GM12874 (cell line): ENCODE data around the gene NUTF2.

ENCODE experiments used
- CTCF ChIP-seq: IDR thresholded peaks from 2 replicates; pipeline ENCODE4 v1.5.1; 2011; ENCODE audit warnings: low read depth, mild to moderate bottlenecking, control low read depth, low read length, moderate library complexity; ENCODE audit not compliant: insufficient read depth

Gene NUTF2

GRCh38 chr16:67825906-67826305, 20.8 kb upstream of the NUTF2 start:
- no peak for TF ChIP-seq CTCF

- TF ChIP-seq CTCF = no peak
Observed at GRCh38 chr16:67828651-67829050, 18.1 kb upstream of the NUTF2 start.

GRCh38 chr16:67833030-67833414, 13.7 kb upstream of the NUTF2 start:
- no peak for TF ChIP-seq CTCF

- no peak for TF ChIP-seq CTCF
Observed at GRCh38 chr16:67833415-67834241, 13.1 kb upstream of the NUTF2 start.

GRCh38 chr16:67834242-67834614, 12.5 kb upstream of the NUTF2 start:
- TF ChIP-seq CTCF = no peak

- TF ChIP-seq CTCF = no peak
Observed at GRCh38 chr16:67837811-67838210, 8.9 kb upstream of the NUTF2 start.

- no peak for TF ChIP-seq CTCF
Observed at GRCh38 chr16:67841198-67841815, 5.4 kb upstream of the NUTF2 start.
